Activated CD4-positive, alpha-beta T cell treated with anti-CD3 and anti-CD28 coated beads, Interleukin-2, amount 10 ng/mL, durations not matched to agents 7 days and 5 days (primary cell): ENCODE data around the gene MPZL2. TPM values are rescaled to one million over a fixed set of nuclear protein-coding genes. Genes with fewer than 3 reads are reported as not detected.
A peak's percentile ranks its signal among the peaks of the same experiment; 100 is the strongest.

ENCODE experiments used
- CTCF ChIA-PET: fragments of 350-600 bp; sonication (Branson Sonifier 250); formaldehyde crosslinking; loops from one replicate; lab custom pipeline; 2021; ENCODE audit warnings: antibody characterized with exemption; lab: Charles Lee
- POLR2A ChIA-PET: fragments of 350-600 bp; sonication (Branson Sonifier 250); formaldehyde crosslinking; loops from one replicate; lab custom pipeline; 2021; ENCODE audit warnings: antibody characterized with exemption; lab: Charles Lee
- DNase-seq: peaks from one replicate; pipeline ENCODE4 v3.0.0-alpha.2; 2020
- H3K27ac Mint-ChIP-seq: one replicate; pipeline ENCODE4 v1.8.0; 2021; ENCODE audit warnings: mild to moderate bottlenecking, moderate library complexity, mixed read lengths
- H3K27me3 Mint-ChIP-seq: one replicate; pipeline ENCODE4 v1.8.0; 2021; ENCODE audit warnings: mixed read lengths
- H3K36me3 Mint-ChIP-seq: one replicate; pipeline ENCODE4 v1.8.0; 2021; ENCODE audit warnings: low read depth, mixed read lengths
- H3K4me1 Mint-ChIP-seq: one replicate; pipeline ENCODE4 v1.8.0; 2021; ENCODE audit warnings: mixed read lengths
- H3K4me3 Mint-ChIP-seq: one replicate; pipeline ENCODE4 v1.8.0; 2021; ENCODE audit warnings: mild to moderate bottlenecking, moderate library complexity, mixed read lengths
- H3K9me3 Mint-ChIP-seq: one replicate; pipeline ENCODE4 v1.8.0; 2021; ENCODE audit warnings: mixed read lengths
- total RNA-seq, 2 experiments: library from RNA; stranded (reverse); gene quantifications; one replicate each; pipeline ENCODE4 v1.2.3, GENCODE V29; 2021

The MPZL2 gene
- total RNA-seq, 2 experiments from 2014 or later, result 5.5 to 6.0 TPM

- no peak for DNase-seq
- Mint-ChIP-seq H3K9me3 (no peaks in the 10 kb centered on the region), H3K27ac (no peak overlapping the region), H3K4me3 (no peak overlapping the region), H3K4me1 (peaks cover 41% of the 10 kb centered on the region), H3K36me3 (peaks cover 6% of the 10 kb centered on the region), H3K27me3 (no peaks in the 10 kb centered on the region)
- ChIA-PET CTCF (interaction anchor here (0.9 to 2.1 kb wide), 6 partner anchors 9 to 83 kb away, joined by 3 to 8 read pairs (median 5); no protein-coding TSS in a partner anchor), POLR2A (no interaction called here)
Measured at GRCh38 chr11:118282606-118283005, 18.5 kb upstream of the MPZL2 start.

GRCh38 chr11:118281284-118281683 lies 17.2 kb upstream of the MPZL2 start:
- no peaks in the 10 kb centered on the region for H3K9me3 Mint-ChIP-seq
- CTCF ChIA-PET, result interaction anchor here (0.6 to 2.1 kb wide), 8 partner anchors 14 to 110 kb away, joined by 3 to 8 read pairs (median 3); no protein-coding TSS in a partner anchor
- POLR2A ChIA-PET, result no interaction called here
- H3K4me1 Mint-ChIP-seq, result peaks cover 55% of the 10 kb centered on the region
- DNase-seq, result no peak
- H3K4me3 Mint-ChIP-seq, result no peak overlapping the region
- H3K27me3 Mint-ChIP-seq, result no peaks in the 10 kb centered on the region
- H3K36me3 Mint-ChIP-seq, result peaks cover 6% of the 10 kb centered on the region
- no peak overlapping the region for H3K27ac Mint-ChIP-seq

GRCh38 chr11:118277312-118277711 lies 13.2 kb upstream of the MPZL2 start:
- no peak overlapping the region for H3K4me3 Mint-ChIP-seq
- peak overlapping the region; percentile 42 for H3K27ac Mint-ChIP-seq
- ChIA-PET POLR2A (interaction anchor here (0.7 kb wide), 1 partner anchor 20 kb away, joined by 3 read pairs; no protein-coding TSS in a partner anchor), CTCF (interaction anchor here (0.9 to 1.8 kb wide), 4 partner anchors 12 to 106 kb away, joined by 3 to 6 read pairs (median 3); partner anchors contain the start of gene MPZL2)
- H3K36me3 Mint-ChIP-seq, result no peaks in the 10 kb centered on the region
- peak; percentile 19 for DNase-seq
- peaks cover 2% of the 10 kb centered on the region for H3K27me3 Mint-ChIP-seq
- H3K4me1 Mint-ChIP-seq, result peaks cover 45% of the 10 kb centered on the region
- no peaks in the 10 kb centered on the region for H3K9me3 Mint-ChIP-seq

GRCh38 chr11:118276422-118276821 lies 12.3 kb upstream of the MPZL2 start:
- Mint-ChIP-seq H3K9me3 (no peaks in the 10 kb centered on the region), H3K4me1 (peaks cover 38% of the 10 kb centered on the region), H3K36me3 (no peaks in the 10 kb centered on the region), H3K27me3 (peaks cover 2% of the 10 kb centered on the region), H3K27ac (no peak overlapping the region), H3K4me3 (no peak overlapping the region)
- ChIA-PET CTCF (interaction anchor here (1.0 to 2.1 kb wide), 7 partner anchors 8 to 66 kb away, joined by 3 to 8 read pairs (median 4); partner anchors contain the start of genes CD3D and MPZL2), POLR2A (no interaction called here)
- DNase-seq, result no peak

- no peaks in the 10 kb centered on the region for H3K9me3 Mint-ChIP-seq
- H3K36me3 Mint-ChIP-seq, result no peaks in the 10 kb centered on the region
- ChIA-PET POLR2A (no interaction called here), CTCF (interaction anchor here (0.8 to 2.1 kb wide), 10 partner anchors 8 to 77 kb away, joined by 3 to 7 read pairs (median 4); partner anchors contain the start of genes CD3D and MPZL2)
- H3K4me1 Mint-ChIP-seq, result peaks cover 31% of the 10 kb centered on the region
- H3K27me3 Mint-ChIP-seq, result peaks cover 2% of the 10 kb centered on the region
- DNase-seq, result no peak
- no peak overlapping the region for H3K27ac Mint-ChIP-seq
- H3K4me3 Mint-ChIP-seq, result no peak overlapping the region
Measured at GRCh38 chr11:118275176-118275575, 11.1 kb upstream of the MPZL2 start.

GRCh38 chr11:118274186-118274585 lies 10.1 kb upstream of the MPZL2 start:
- Mint-ChIP-seq H3K9me3 (no peaks in the 10 kb centered on the region), H3K27ac (no peak overlapping the region), H3K4me1 (peaks cover 29% of the 10 kb centered on the region), H3K27me3 (peaks cover 2% of the 10 kb centered on the region), H3K4me3 (no peak overlapping the region), H3K36me3 (no peaks in the 10 kb centered on the region)
- POLR2A ChIA-PET, result interaction anchor here (0.5 to 0.6 kb wide), 2 partner anchors 37 to 410 kb away, joined by 3 to 8 read pairs; no protein-coding TSS in a partner anchor
- DNase-seq, result no peak
- CTCF ChIA-PET, result interaction anchor here (0.6 to 1.8 kb wide), 2 partner anchors 13 to 65 kb away, joined by 3 to 4 read pairs; no protein-coding TSS in a partner anchor

GRCh38 chr11:118272001-118272400 lies 7.9 kb upstream of the MPZL2 start:
- Mint-ChIP-seq H3K4me3 (no peak overlapping the region), H3K9me3 (no peaks in the 10 kb centered on the region), H3K27me3 (peaks cover 2% of the 10 kb centered on the region), H3K27ac (no peak overlapping the region), H3K36me3 (no peaks in the 10 kb centered on the region), H3K4me1 (peaks cover 22% of the 10 kb centered on the region)
- ChIA-PET POLR2A (no interaction called here), CTCF (no interaction called here)
- no peak for DNase-seq

GRCh38 chr11:118267486-118267885 lies 3.4 kb upstream of the MPZL2 start:
- no peak for DNase-seq
- H3K4me1 Mint-ChIP-seq, result peaks cover 28% of the 10 kb centered on the region
- peaks cover under 1% of the 10 kb centered on the region for H3K36me3 Mint-ChIP-seq
- H3K27me3 Mint-ChIP-seq, result peaks cover 10% of the 10 kb centered on the region
- H3K4me3 Mint-ChIP-seq, result no peak overlapping the region
- no peaks in the 10 kb centered on the region for H3K9me3 Mint-ChIP-seq
- POLR2A ChIA-PET, result no interaction called here
- CTCF ChIA-PET, result interaction anchor here (0.9 to 1.4 kb wide), 6 partner anchors 8 to 69 kb away, joined by 3 to 6 read pairs (median 4); partner anchors contain the start of gene MPZL3
- H3K27ac Mint-ChIP-seq, result no peak overlapping the region

GRCh38 chr11:118265954-118266353 lies 1.9 kb upstream of the MPZL2 start:
- Mint-ChIP-seq H3K4me1 (peaks cover 43% of the 10 kb centered on the region), H3K4me3 (no peak overlapping the region), H3K27ac (no peak overlapping the region), H3K27me3 (peaks cover 10% of the 10 kb centered on the region), H3K9me3 (no peaks in the 10 kb centered on the region), H3K36me3 (peaks cover 7% of the 10 kb centered on the region)
- no peak for DNase-seq
- CTCF ChIA-PET, result interaction anchor here (0.6 to 1.9 kb wide), 7 partner anchors 9 to 223 kb away, joined by 3 to 8 read pairs (median 4); no protein-coding TSS in a partner anchor
- POLR2A ChIA-PET, result no interaction called here

- H3K36me3 Mint-ChIP-seq, result peaks cover 11% of the 10 kb centered on the region
- ChIA-PET CTCF (interaction anchor here (0.5 to 1.9 kb wide), 8 partner anchors 11 to 93 kb away, joined by 3 to 8 read pairs (median 4); no protein-coding TSS in a partner anchor), POLR2A (no interaction called here)
- DNase-seq, result no peak
- peaks cover 10% of the 10 kb centered on the region for H3K27me3 Mint-ChIP-seq
- H3K9me3 Mint-ChIP-seq, result no peaks in the 10 kb centered on the region
- H3K4me1 Mint-ChIP-seq, result peaks cover 54% of the 10 kb centered on the region
- H3K4me3 Mint-ChIP-seq, result peak overlapping the region; percentile 74
- no peak overlapping the region for H3K27ac Mint-ChIP-seq
Measured at GRCh38 chr11:118264569-118265465, 720 bp upstream of the MPZL2 start.

GRCh38 chr11:118263112-118263511 lies 985 bp downstream of the MPZL2 start:
- Mint-ChIP-seq H3K36me3 (peaks cover 27% of the 10 kb centered on the region), H3K27me3 (peaks cover 10% of the 10 kb centered on the region), H3K27ac (peak overlapping the region; percentile 77), H3K9me3 (peaks cover 6% of the 10 kb centered on the region), H3K4me1 (peaks cover 61% of the 10 kb centered on the region), H3K4me3 (peak overlapping the region; percentile 74)
- ChIA-PET POLR2A (no interaction called here), CTCF (interaction anchor here (1.2 to 1.4 kb wide), 3 partner anchors 12 to 65 kb away, joined by 3 to 4 read pairs (median 4); no protein-coding TSS in a partner anchor)
- no peak for DNase-seq

GRCh38 chr11:118260353-118260752 lies 3.7 kb downstream of the MPZL2 start:
- no peak overlapping the region for H3K27ac Mint-ChIP-seq
- peaks cover 10% of the 10 kb centered on the region for H3K27me3 Mint-ChIP-seq
- peaks cover 7% of the 10 kb centered on the region for H3K9me3 Mint-ChIP-seq
- ChIA-PET POLR2A (no interaction called here), CTCF (interaction anchor here (1.0 to 1.6 kb wide), 5 partner anchors 8 to 87 kb away, joined by 3 to 5 read pairs (median 3); partner anchors contain the start of gene MPZL3)
- peaks cover 58% of the 10 kb centered on the region for H3K4me1 Mint-ChIP-seq
- no peak for DNase-seq
- peaks cover 34% of the 10 kb centered on the region for H3K36me3 Mint-ChIP-seq
- no peak overlapping the region for H3K4me3 Mint-ChIP-seq
